HepG2 (cell line): Measurements from ENCODE around the gene FRMD8. TPM values are rescaled to one million over a fixed set of nuclear protein-coding genes. Genes with fewer than 3 reads are reported as not detected.

ENCODE experiments used
- AHDC1 ChIP-seq: sonication (generic); formaldehyde crosslinking; IDR thresholded peaks from 2 replicates; pipeline ENCODE4 v1.5.1; 2020; ENCODE audit warnings: mild to moderate bottlenecking, missing genetic modification reagents, borderline replicate concordance
- BHLHE40 ChIP-seq: IDR thresholded peaks from 2 replicates; pipeline ENCODE4 v1.6.1; 2011; ENCODE audit warnings: low read length, improper control_type of control experiment
- CSRNP1 ChIP-seq: sonication (generic); formaldehyde crosslinking; IDR thresholded peaks from 2 replicates; pipeline ENCODE4 v1.8.1; 2023; ENCODE audit warnings: mild to moderate bottlenecking, missing genetic modification reagents
- GPBP1L1 ChIP-seq: sonication (generic); formaldehyde crosslinking; IDR thresholded peaks from 2 replicates; pipeline ENCODE4 v1.5.0; 2020; ENCODE audit warnings: mild to moderate bottlenecking, missing genetic modification reagents
- MXI1 ChIP-seq: IDR thresholded peaks from 3 replicates; pipeline ENCODE4 v1.6.1; 2012; ENCODE audit warnings: low read depth, low read length, inconsistent platforms, borderline replicate concordance
- NR0B2 ChIP-seq: sonication (generic); formaldehyde crosslinking; IDR thresholded peaks from 2 replicates; pipeline ENCODE4 v1.4.0; 2020; ENCODE audit warnings: mild to moderate bottlenecking, missing genetic modification reagents
- ZC3H4 ChIP-seq: sonication (generic); formaldehyde crosslinking; IDR thresholded peaks from 2 replicates; pipeline ENCODE4 v1.4.0; 2020; ENCODE audit warnings: missing genetic modification reagents, borderline replicate concordance
- ZNF253 ChIP-seq: sonication (generic); formaldehyde crosslinking; IDR thresholded peaks from 2 replicates; pipeline ENCODE4 v1.8.0; 2022; ENCODE audit warnings: mild to moderate bottlenecking, missing genetic modification reagents, borderline replicate concordance
- ZNF430 ChIP-seq: sonication (generic); formaldehyde crosslinking; IDR thresholded peaks from 2 replicates; pipeline ENCODE4 v1.9.0; 2021; ENCODE audit warnings: mild to moderate bottlenecking, missing genetic modification reagents
- ZNF557 ChIP-seq: sonication (generic); formaldehyde crosslinking; IDR thresholded peaks from 2 replicates; pipeline ENCODE4 v1.4.0; 2020; ENCODE audit warnings: missing genetic modification reagents
- ZNF563 ChIP-seq: sonication (generic); formaldehyde crosslinking; IDR thresholded peaks from 2 replicates; pipeline ENCODE4 v1.8.0; 2022; ENCODE audit warnings: mild to moderate bottlenecking, moderate library complexity, missing genetic modification reagents
- ZNF644 ChIP-seq: IDR thresholded peaks from 2 replicates; pipeline ENCODE4 v1.6.1; 2016; ENCODE audit warnings: low read depth
- polyA plus RNA-seq, 8 experiments: library from polyadenylated mRNA; depleted of rRNA in 3 of 8; stranded (reverse) in 7 of 8; unstranded in 1 of 8; fragments of >200 nt; fragmentation: Illumina TruSeq in 4 of 8; extraction: Trizol in 4 of 8; gene quantifications; 2 replicates each; pipeline versions ENCODE4 v1.2.1 to v1.2.3, GENCODE V29; 2011 to 2016; ENCODE audit warnings: low read depth in 4 of 8, missing spikeins in 1 of 8, mixed read lengths in 1 of 8; ENCODE audit not compliant: insufficient read depth in 1 of 8
- total RNA-seq, 5 experiments: library from RNA; depleted of rRNA; stranded (reverse); fragments of >200 nt; fragmentation: Illumina TruSeq; extraction: Trizol; gene quantifications; 2 replicates each; pipeline ENCODE4 v1.2.3, GENCODE V29; 2016; ENCODE audit warnings: low read depth in 1 of 5
- TF ChIP-seq, protein P1 (sequence below), 2 experiments: fragments of 450-650 bp in 1 of 2; sonication (generic) in 1 of 2; formaldehyde crosslinking; IDR thresholded peaks; 2 replicates each; pipeline versions ENCODE4 v1.5.0 to v1.8.0; 2020 to 2022; ENCODE audit warnings: mild to moderate bottlenecking in 1 of 2, missing genetic modification reagents in 1 of 2
- TF ChIP-seq, protein P2 (sequence below): sonication (generic); formaldehyde crosslinking; IDR thresholded peaks from 2 replicates; pipeline ENCODE4 v1.4.0; 2020; ENCODE audit warnings: missing genetic modification reagents, borderline replicate concordance

The FRMD8 gene
- total and polyA plus RNA-seq, 2 of the 13 experiments (the other 11 are each of a cell fraction or from before 2014, with no cell fraction given), result 5.8 to 20.6 TPM

DNA sequence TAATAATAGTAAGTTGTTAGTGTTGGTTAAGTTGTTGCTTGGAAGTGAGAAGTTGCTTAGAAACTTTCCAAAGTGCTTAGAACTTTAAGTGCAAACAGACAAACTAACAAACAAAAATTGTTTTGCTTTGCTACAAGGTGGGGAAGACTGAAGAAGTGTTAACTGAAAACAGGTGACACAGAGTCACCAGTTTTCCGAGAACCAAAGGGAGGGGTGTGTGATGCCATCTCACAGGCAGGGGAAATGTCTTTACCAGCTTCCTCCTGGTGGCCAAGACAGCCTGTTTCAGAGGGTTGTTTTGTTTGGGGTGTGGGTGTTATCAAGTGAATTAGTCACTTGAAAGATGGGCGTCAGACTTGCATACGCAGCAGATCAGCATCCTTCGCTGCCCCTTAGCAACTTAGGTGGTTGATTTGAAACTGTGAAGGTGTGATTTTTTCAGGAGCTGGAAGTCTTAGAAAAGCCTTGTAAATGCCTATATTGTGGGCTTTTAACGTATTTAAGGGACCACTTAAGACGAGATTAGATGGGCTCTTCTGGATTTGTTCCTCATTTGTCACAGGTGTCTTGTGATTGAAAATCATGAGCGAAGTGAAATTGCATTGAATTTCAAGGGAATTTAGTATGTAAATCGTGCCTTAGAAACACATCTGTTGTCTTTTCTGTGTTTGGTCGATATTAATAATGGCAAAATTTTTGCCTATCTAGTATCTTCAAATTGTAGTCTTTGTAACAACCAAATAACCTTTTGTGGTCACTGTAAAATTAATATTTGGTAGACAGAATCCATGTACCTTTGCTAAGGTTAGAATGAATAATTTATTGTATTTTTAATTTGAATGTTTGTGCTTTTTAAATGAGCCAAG is 38.9 kb downstream of the FRMD8 start (continued):
- TF ChIP-seq NR0B2 (no peak), GPBP1L1 (no peak), ZNF430 (no peak), AHDC1 (CRISPR knock-in tag) (no peak), BHLHE40 (0 out of 2 replicates have a peak, but pooled peaks have one; percentile 1), ZNF253 (no peak), ZNF563 (CRISPR knock-in tag) (no peak), MXI1 (no peak; the same call in 2 of the 3 replicates), ZNF557 (CRISPR knock-in tag) (no peak), CSRNP1 (CRISPR knock-in tag) (no peak), ZNF644 (CRISPR knock-in tag) (no peak), ZC3H4 (peak; percentile 42; the same call in 1 of the 2 replicates)
- TF ChIP-seq, protein P1, sequence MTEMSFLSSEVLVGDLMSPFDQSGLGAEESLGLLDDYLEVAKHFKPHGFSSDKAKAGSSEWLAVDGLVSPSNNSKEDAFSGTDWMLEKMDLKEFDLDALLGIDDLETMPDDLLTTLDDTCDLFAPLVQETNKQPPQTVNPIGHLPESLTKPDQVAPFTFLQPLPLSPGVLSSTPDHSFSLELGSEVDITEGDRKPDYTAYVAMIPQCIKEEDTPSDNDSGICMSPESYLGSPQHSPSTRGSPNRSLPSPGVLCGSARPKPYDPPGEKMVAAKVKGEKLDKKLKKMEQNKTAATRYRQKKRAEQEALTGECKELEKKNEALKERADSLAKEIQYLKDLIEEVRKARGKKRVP (CRISPR knock-in tag; IDR thresholded peaks at IDR 0.05), result no peak
- TF ChIP-seq, protein P2, sequence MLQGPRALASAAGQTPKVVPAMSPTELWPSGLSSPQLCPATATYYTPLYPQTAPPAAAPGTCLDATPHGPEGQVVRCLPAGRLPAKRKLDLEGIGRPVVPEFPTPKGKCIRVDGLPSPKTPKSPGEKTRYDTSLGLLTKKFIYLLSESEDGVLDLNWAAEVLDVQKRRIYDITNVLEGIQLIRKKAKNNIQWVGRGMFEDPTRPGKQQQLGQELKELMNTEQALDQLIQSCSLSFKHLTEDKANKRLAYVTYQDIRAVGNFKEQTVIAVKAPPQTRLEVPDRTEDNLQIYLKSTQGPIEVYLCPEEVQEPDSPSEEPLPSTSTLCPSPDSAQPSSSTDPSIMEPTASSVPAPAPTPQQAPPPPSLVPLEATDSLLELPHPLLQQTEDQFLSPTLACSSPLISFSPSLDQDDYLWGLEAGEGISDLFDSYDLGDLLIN (CRISPR knock-in tag), result no peak
